ENCODE results near the gene MGAT1. TPM values are rescaled to one million over a fixed set of nuclear protein-coding genes. Genes with fewer than 3 reads are reported as not detected.

The MGAT1 gene
- total RNA-seq, 1 experiment from 2014 or later, result 53.0 TPM

- no peaks in the 10 kb centered on the region for H3K9me2 ChIP-seq (ENCODE audit: insufficient read depth)
- no peak overlapping the region for H3K4me2 ChIP-seq (ENCODE audit: low read length)
- no peaks in the 10 kb centered on the region for H3K4me1 ChIP-seq (ENCODE audit: control insufficient read depth in 1 of 2, insufficient read depth in 2 of 2, low read length in 2 of 2)
- H3K9me3 ChIP-seq (ENCODE audit: control insufficient read depth in 1 of 2, insufficient read depth in 1 of 2, low read depth in 1 of 2, low read length in 2 of 2), result no peaks in the 10 kb centered on the region
- DNase-seq (ENCODE audit: low read depth, low spot score) (no peak), ATAC-seq (no peak)
- no peaks in the 10 kb centered on the region for H3K27me3 ChIP-seq (ENCODE audit: insufficient read depth, low read length)
- H4K20me1 ChIP-seq (ENCODE audit: insufficient read depth), result no peaks in the 10 kb centered on the region
- no peak overlapping the region for H2AFZ ChIP-seq (ENCODE audit: low read depth, low read length, poor library complexity, severe bottlenecking)
- RAD21 ChIA-PET (ENCODE audit: low non-redundant PET in 1 of 2, low total read pairs in 2 of 2, uncharacterized antibody in 2 of 2, unreplicated experiment in 2 of 2), result no interaction called here
- no peaks in the 10 kb centered on the region for H3K79me2 ChIP-seq (ENCODE audit: insufficient read depth, low read length)
- H3K36me3 ChIP-seq (ENCODE audit: control insufficient read depth in 1 of 2, insufficient read depth in 2 of 2, low read length in 2 of 2), result no peaks in the 10 kb centered on the region
- POLR2A ChIA-PET, result no interaction called here
- no peak overlapping the region for H3K27ac ChIP-seq (ENCODE audit: low read depth, low read length)
- no TSS peak for BruUV-seq (replicated peaks)
- intact Hi-C loops (cut with micrococcal nuclease), result no loop called here
- no peak overlapping the region for H3K4me3 ChIP-seq (replicated peaks in 1 of 2; ENCODE audit: low read depth in 1 of 2, low read length in 2 of 2)
- no peak overlapping the region for H3K9ac ChIP-seq (ENCODE audit: low read length)
- TF ChIP-seq CBX3 (IDR thresholded peaks at IDR 0.05; ENCODE audit: low read depth) (no peak), JUND (IDR thresholded peaks at IDR 0.05) (no peak), POLR2A (IDR thresholded peaks at IDR 0.05; ENCODE audit: borderline replicate concordance, extremely low read depth, insufficient read depth, insufficient read length) (no peak), ZFX (IDR thresholded peaks at IDR 0.05) (no peak), CTCF (IDR thresholded peaks at IDR 0.05 in 2 of 3, conservative IDR thresholded peaks at IDR 0.05 in 1 of 3; ENCODE audit: borderline replicate concordance in 1 of 3, insufficient read depth in 1 of 3, low read depth in 2 of 3, low read length in 2 of 3) (no peak), TCF7L2 (IDR thresholded peaks at IDR 0.05; ENCODE audit: borderline replicate concordance, extremely low read depth, insufficient read depth, insufficient read length) (no peak), REST (IDR thresholded peaks at IDR 0.05; ENCODE audit: low read depth) (no peak), MAX (IDR thresholded peaks at IDR 0.05) (no peak), SRF (IDR thresholded peaks at IDR 0.05; ENCODE audit: low read depth) (no peak), ZBTB33 (IDR thresholded peaks at IDR 0.05; ENCODE audit: extremely low read depth, insufficient replicate concordance, low read length) (no peak), ELF1 (IDR thresholded peaks at IDR 0.05; ENCODE audit: borderline replicate concordance, low read depth) (no peak), EZH2 (IDR thresholded peaks at IDR 0.05) (no peak), EGR1 (IDR thresholded peaks at IDR 0.05; ENCODE audit: low read depth) (no peak)
- CTCF ChIA-PET, result no interaction called here
Measured at GRCh38 chr5:180777475-180777874, 25.1 kb downstream of the MGAT1 start.
